Neuron (in vitro differentiated cells): Measurements from ENCODE around the gene RNASEH2B.

Source experiments
- H2AFZ ChIP-seq: one replicate; pipeline ENCODE4 v1.6.1; 2013; ENCODE audit warnings: low read depth, mild to moderate bottlenecking, inconsistent platforms, low read length, moderate library complexity
- H3K27me3 ChIP-seq: one replicate; pipeline ENCODE4 v1.6.1; 2013; ENCODE audit warnings: low read length; ENCODE audit not compliant: insufficient read depth
- H3K36me3 ChIP-seq: one replicate; pipeline ENCODE4 v1.6.1; 2013; ENCODE audit warnings: low read length; ENCODE audit not compliant: insufficient read depth
- H3K4me1 ChIP-seq: one replicate; pipeline ENCODE4 v1.6.1; 2013; ENCODE audit warnings: low read length; ENCODE audit not compliant: insufficient read depth
- H3K4me3 ChIP-seq: 2 replicates; pipeline ENCODE4 v1.5.1; 2013; ENCODE audit warnings: mild to moderate bottlenecking, low read length, moderate library complexity
- H3K9me3 ChIP-seq: one replicate; pipeline ENCODE4 v1.6.1; 2013; ENCODE audit warnings: low read length

Gene RNASEH2B

GRCh38 chr13:50957620-50958019 is 48.0 kb downstream of the RNASEH2B start:
- Histone ChIP-seq H3K4me1 (peaks cover 20% of the 10 kb centered on the region), H3K36me3 (no peaks in the 10 kb centered on the region), H3K27me3 (no peaks in the 10 kb centered on the region), H3K4me3 (no peak overlapping the region), H3K9me3 (peaks cover 3% of the 10 kb centered on the region), H2AFZ (no peak overlapping the region)

GRCh38 chr13:50969691-50970090 is 60.1 kb downstream of the RNASEH2B start:
- Histone ChIP-seq H2AFZ (no peak overlapping the region), H3K36me3 (no peaks in the 10 kb centered on the region), H3K9me3 (no peaks in the 10 kb centered on the region), H3K27me3 (no peaks in the 10 kb centered on the region), H3K4me3 (no peak overlapping the region), H3K4me1 (no peaks in the 10 kb centered on the region)

- no peaks in the 10 kb centered on the region for H3K4me1 ChIP-seq
- H2AFZ ChIP-seq = no peak overlapping the region
- H3K9me3 ChIP-seq = no peaks in the 10 kb centered on the region
- no peaks in the 10 kb centered on the region for H3K27me3 ChIP-seq
- H3K36me3 ChIP-seq = no peaks in the 10 kb centered on the region
- H3K4me3 ChIP-seq = no peak overlapping the region
Measured at GRCh38 chr13:50970956-50971355, 61.4 kb downstream of the RNASEH2B start.

- Histone ChIP-seq H3K27me3 (no peaks in the 10 kb centered on the region), H3K9me3 (no peaks in the 10 kb centered on the region), H3K4me1 (no peaks in the 10 kb centered on the region), H3K4me3 (no peak overlapping the region), H3K36me3 (no peaks in the 10 kb centered on the region), H2AFZ (no peak overlapping the region)
Measured at GRCh38 chr13:50974268-50974667, 64.7 kb downstream of the RNASEH2B start.

- H3K27me3 ChIP-seq = no peaks in the 10 kb centered on the region
- no peaks in the 10 kb centered on the region for H3K4me1 ChIP-seq
- H3K4me3 ChIP-seq = no peak overlapping the region
- no peaks in the 10 kb centered on the region for H3K9me3 ChIP-seq
- no peak overlapping the region for H2AFZ ChIP-seq
- H3K36me3 ChIP-seq = no peaks in the 10 kb centered on the region
Measured at GRCh38 chr13:50979187-50979586, 69.6 kb downstream of the RNASEH2B start.

GRCh38 chr13:50981686-50982085 is 72.1 kb downstream of the RNASEH2B start:
- no peaks in the 10 kb centered on the region for H3K27me3 ChIP-seq
- no peak overlapping the region for H3K4me3 ChIP-seq
- H3K4me1 ChIP-seq = no peaks in the 10 kb centered on the region
- no peaks in the 10 kb centered on the region for H3K36me3 ChIP-seq
- H3K9me3 ChIP-seq = no peaks in the 10 kb centered on the region
- no peak overlapping the region for H2AFZ ChIP-seq

GRCh38 chr13:50989476-50989875 is 79.9 kb downstream of the RNASEH2B start:
- H3K4me1 ChIP-seq = peaks cover 46% of the 10 kb centered on the region
- H3K36me3 ChIP-seq = no peaks in the 10 kb centered on the region
- H3K9me3 ChIP-seq = no peaks in the 10 kb centered on the region
- no peak overlapping the region for H3K4me3 ChIP-seq
- H3K27me3 ChIP-seq = peaks cover 5% of the 10 kb centered on the region
- peak overlapping the region; percentile 74 for H2AFZ ChIP-seq

GRCh38 chr13:50990065-50990817 is 80.7 kb downstream of the RNASEH2B start:
- H3K4me3 ChIP-seq = peak overlapping the region; percentile 40
- H3K27me3 ChIP-seq = peaks cover 5% of the 10 kb centered on the region
- no peaks in the 10 kb centered on the region for H3K36me3 ChIP-seq
- peak overlapping the region; percentile 49 for H2AFZ ChIP-seq
- H3K4me1 ChIP-seq = peaks cover 51% of the 10 kb centered on the region
- H3K9me3 ChIP-seq = no peaks in the 10 kb centered on the region

GRCh38 chr13:50990818-50991506 is 81.4 kb downstream of the RNASEH2B start:
- Histone ChIP-seq H3K4me3 (peak overlapping the region; percentile 40), H3K36me3 (no peaks in the 10 kb centered on the region), H3K27me3 (peaks cover 5% of the 10 kb centered on the region), H3K4me1 (peaks cover 51% of the 10 kb centered on the region), H2AFZ (peak overlapping the region; percentile 49), H3K9me3 (no peaks in the 10 kb centered on the region)

GRCh38 chr13:50991579-50992521 is 82.3 kb downstream of the RNASEH2B start:
- Histone ChIP-seq H3K4me3 (peak overlapping the region; percentile 40), H3K27me3 (peaks cover 5% of the 10 kb centered on the region), H3K36me3 (no peaks in the 10 kb centered on the region), H3K4me1 (peaks cover 51% of the 10 kb centered on the region), H2AFZ (peak overlapping the region; percentile 49), H3K9me3 (no peaks in the 10 kb centered on the region)

GRCh38 chr13:50993371-50993770 is 83.8 kb downstream of the RNASEH2B start:
- Histone ChIP-seq H2AFZ (no peak overlapping the region), H3K27me3 (peaks cover 5% of the 10 kb centered on the region), H3K9me3 (no peaks in the 10 kb centered on the region), H3K4me1 (peaks cover 51% of the 10 kb centered on the region), H3K4me3 (no peak overlapping the region), H3K36me3 (no peaks in the 10 kb centered on the region)

GRCh38 chr13:50993934-50994333 is 84.3 kb downstream of the RNASEH2B start:
- Histone ChIP-seq H3K4me3 (no peak overlapping the region), H2AFZ (no peak overlapping the region), H3K9me3 (no peaks in the 10 kb centered on the region), H3K27me3 (peaks cover 5% of the 10 kb centered on the region), H3K36me3 (no peaks in the 10 kb centered on the region), H3K4me1 (peaks cover 51% of the 10 kb centered on the region)

GRCh38 chr13:50994651-50995050 is 85.1 kb downstream of the RNASEH2B start:
- Histone ChIP-seq H2AFZ (no peak overlapping the region), H3K4me1 (peaks cover 44% of the 10 kb centered on the region), H3K4me3 (no peak overlapping the region), H3K36me3 (no peaks in the 10 kb centered on the region), H3K27me3 (peaks cover 5% of the 10 kb centered on the region), H3K9me3 (no peaks in the 10 kb centered on the region)
